ENCODE results near the gene EHD1. TPM values are rescaled to one million over a fixed set of nuclear protein-coding genes. Genes with fewer than 3 reads are reported as not detected.
"Not testable (repeated sequence)": the region's sequence is repeated elsewhere in the genome, so short reads cannot be mapped to it uniquely, and the experiment has no call there.

EHD1 gene
- total and polyA plus RNA-seq, 9 donors = 46.1 to 117 (median 87.0) TPM

DNA sequence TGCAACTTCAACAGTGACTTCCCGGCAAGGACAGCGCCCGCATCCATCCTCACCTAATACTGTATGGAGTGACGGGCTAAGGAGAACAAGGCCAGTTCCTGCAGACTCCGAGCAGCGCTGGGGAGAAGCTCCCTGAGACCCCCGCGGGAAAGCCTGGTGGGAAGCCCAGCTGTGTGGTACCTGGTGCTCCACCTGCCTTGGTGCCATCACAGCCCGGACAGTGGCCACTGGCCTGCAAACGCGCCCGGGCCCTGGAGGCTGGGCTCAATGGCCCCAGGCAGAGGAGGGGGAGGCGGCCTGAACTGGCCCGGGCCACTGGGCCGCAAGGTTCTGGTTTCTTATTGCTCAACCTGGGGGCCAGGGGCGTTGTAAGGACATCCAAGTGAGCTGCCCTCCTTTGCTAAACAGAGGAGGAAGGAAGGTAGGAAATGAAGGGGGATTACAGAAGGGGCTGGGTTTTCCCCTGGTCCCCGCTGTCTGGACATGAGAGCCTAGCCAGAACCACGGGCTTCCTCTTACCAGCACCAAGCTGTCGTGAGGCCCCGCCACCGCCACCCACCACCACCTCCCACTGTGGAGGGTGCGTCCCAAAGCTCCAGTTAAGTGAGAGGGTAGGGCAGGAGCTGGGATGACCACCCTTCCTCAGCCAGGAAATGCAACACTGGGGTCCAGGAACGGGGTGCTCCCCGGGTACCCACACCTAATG lies 25.5 kb downstream of the EHD1 start:
- WGBS (ENCODE audit: insufficient coverage) = 75% methylated on average over 14 of the region's 24 CpGs
- Histone ChIP-seq H3K27ac (ENCODE audit: low read length) (no peak overlapping the region), H3K4me1 (ENCODE audit: control insufficient read depth, insufficient read depth, low read length) (peaks cover 75% of the 10 kb centered on the region), H3K27me3 (ENCODE audit: control insufficient read depth, insufficient read depth, low read length) (no peaks in the 10 kb centered on the region), H3K9me3 (replicated peaks; ENCODE audit: control insufficient read depth, low read depth, low read length) (no peaks in the 10 kb centered on the region), H3K4me3 (ENCODE audit: low read length) (no peak overlapping the region), H3K36me3 (ENCODE audit: control insufficient read depth, insufficient read depth, low read length) (peaks cover 63% of the 10 kb centered on the region)
- no peak for DNase-seq

DNA sequence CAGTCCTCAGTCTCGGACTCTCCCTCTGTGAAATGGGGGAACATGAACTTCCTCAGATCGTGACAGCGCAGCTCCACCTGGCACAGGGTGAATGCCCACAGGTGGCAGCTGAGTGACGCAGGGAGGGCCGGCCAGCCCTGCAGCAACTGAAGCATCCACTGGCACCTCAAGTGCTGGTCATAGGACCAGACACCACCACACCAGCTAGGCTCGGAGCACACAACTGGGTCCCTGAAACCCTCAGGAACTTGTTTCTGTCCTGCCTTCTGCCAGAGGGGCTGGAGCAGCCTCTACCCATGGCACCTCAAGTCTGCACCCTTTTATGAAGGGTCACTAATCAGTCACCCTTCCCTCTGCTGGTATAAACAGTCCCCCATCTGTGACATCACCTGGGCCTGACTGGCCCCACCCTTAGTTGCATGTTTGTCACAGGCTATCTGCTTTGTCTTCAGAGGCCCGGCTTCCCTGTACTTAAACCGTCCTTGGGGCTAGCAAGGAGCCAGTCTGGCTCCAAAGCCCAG lies 26.5 kb downstream of the EHD1 start:
- Histone ChIP-seq H3K27me3 (ENCODE audit: control insufficient read depth, insufficient read depth, low read length) (no peaks in the 10 kb centered on the region), H3K4me1 (ENCODE audit: control insufficient read depth, insufficient read depth, low read length) (peaks cover 72% of the 10 kb centered on the region), H3K4me3 (ENCODE audit: low read length) (no peak overlapping the region), H3K27ac (ENCODE audit: low read length) (peak overlapping the region; percentile 21), H3K36me3 (ENCODE audit: control insufficient read depth, insufficient read depth, low read length) (peaks cover 55% of the 10 kb centered on the region), H3K9me3 (replicated peaks; ENCODE audit: control insufficient read depth, low read depth, low read length) (no peaks in the 10 kb centered on the region)
- 76% methylated on average over 8 of the region's 8 CpGs for WGBS (ENCODE audit: insufficient coverage)
- no peak for DNase-seq

DNA sequence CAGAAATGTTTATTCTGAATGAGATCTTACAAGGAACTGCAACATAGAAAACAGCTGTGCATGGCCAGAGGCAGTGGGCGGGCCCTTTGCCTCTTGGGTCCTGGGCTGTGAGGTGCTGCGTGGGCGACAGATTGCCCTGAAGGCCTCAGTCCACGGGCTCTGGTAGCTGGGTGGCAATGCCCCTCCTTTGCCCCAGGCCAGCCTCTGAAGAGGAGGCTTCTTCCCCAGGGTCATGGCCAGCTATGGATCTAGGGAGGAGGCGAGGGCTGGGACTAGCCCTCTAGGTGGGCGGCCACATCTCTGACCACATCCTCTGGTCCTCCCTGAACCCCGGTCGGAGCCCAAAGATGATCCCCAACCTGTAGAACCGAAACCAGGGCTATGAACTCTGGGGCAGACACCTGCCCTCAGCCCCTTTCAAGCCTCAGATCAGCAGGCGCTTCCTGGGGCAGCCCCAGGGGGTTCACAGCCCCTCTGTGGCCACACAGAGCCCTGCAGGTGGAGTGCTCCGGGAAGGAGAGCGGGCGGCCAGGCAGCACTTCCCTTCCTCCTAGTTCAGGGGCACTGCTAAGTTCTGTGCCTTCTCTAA lies 27.3 kb downstream of the EHD1 start:
- DNase-seq = no peak
- Histone ChIP-seq H3K27me3 (ENCODE audit: control insufficient read depth, insufficient read depth, low read length) (no peaks in the 10 kb centered on the region), H3K36me3 (ENCODE audit: control insufficient read depth, insufficient read depth, low read length) (peaks cover 47% of the 10 kb centered on the region), H3K4me3 (ENCODE audit: low read length) (no peak overlapping the region), H3K27ac (ENCODE audit: low read length) (peak overlapping the region; percentile 21), H3K4me1 (ENCODE audit: control insufficient read depth, insufficient read depth, low read length) (peaks cover 64% of the 10 kb centered on the region), H3K9me3 (replicated peaks; ENCODE audit: control insufficient read depth, low read depth, low read length) (no peaks in the 10 kb centered on the region)
- 43% methylated on average over 13 of the region's 13 CpGs for WGBS (ENCODE audit: insufficient coverage)

- WGBS (ENCODE audit: insufficient coverage) = 53% methylated on average over 8 of the region's 19 CpGs
- peaks cover 58% of the 10 kb centered on the region for H3K4me1 ChIP-seq (ENCODE audit: control insufficient read depth, insufficient read depth, low read length)
These were observed 28.6 kb downstream of the EHD1 start for GRCh38 chr11:64849598-64850356.

GRCh38 chr11:64848826-64849597 lies 29.4 kb downstream of the EHD1 start:
- Histone ChIP-seq H3K4me1 (ENCODE audit: control insufficient read depth, insufficient read depth, low read length) (peaks cover 53% of the 10 kb centered on the region), H3K27me3 (ENCODE audit: control insufficient read depth, insufficient read depth, low read length) (no peaks in the 10 kb centered on the region), H3K36me3 (ENCODE audit: control insufficient read depth, insufficient read depth, low read length) (peaks cover 28% of the 10 kb centered on the region), H3K9me3 (replicated peaks; ENCODE audit: control insufficient read depth, low read depth, low read length) (no peaks in the 10 kb centered on the region), H3K4me3 (ENCODE audit: low read length) (no peak overlapping the region), H3K27ac (ENCODE audit: low read length) (no peak overlapping the region)
- no peak for DNase-seq
- 50% methylated on average over 11 of the region's 16 CpGs for WGBS (ENCODE audit: insufficient coverage)

More at GRCh38 chr11:64849598-64850356, 28.6 kb downstream of the EHD1 start:
- Histone ChIP-seq H3K27ac (ENCODE audit: low read length) (peak overlapping the region; percentile 47), H3K27me3 (ENCODE audit: control insufficient read depth, insufficient read depth, low read length) (no peaks in the 10 kb centered on the region), H3K36me3 (ENCODE audit: control insufficient read depth, insufficient read depth, low read length) (peaks cover 36% of the 10 kb centered on the region), H3K9me3 (replicated peaks; ENCODE audit: control insufficient read depth, low read depth, low read length) (no peaks in the 10 kb centered on the region), H3K4me3 (ENCODE audit: low read length) (no peak overlapping the region)
- DNase-seq = peak; percentile 68

GRCh38 chr11:64848214-64848825 lies 30.1 kb downstream of the EHD1 start:
- Histone ChIP-seq H3K9me3 (replicated peaks; ENCODE audit: control insufficient read depth, low read depth, low read length) (no peaks in the 10 kb centered on the region), H3K27me3 (ENCODE audit: control insufficient read depth, insufficient read depth, low read length) (no peaks in the 10 kb centered on the region), H3K36me3 (ENCODE audit: control insufficient read depth, insufficient read depth, low read length) (peaks cover 21% of the 10 kb centered on the region), H3K27ac (ENCODE audit: low read length) (no peak overlapping the region), H3K4me1 (ENCODE audit: control insufficient read depth, insufficient read depth, low read length) (peaks cover 53% of the 10 kb centered on the region), H3K4me3 (ENCODE audit: low read length) (no peak overlapping the region)
- DNase-seq = no peak
- WGBS (ENCODE audit: insufficient coverage) = 72% methylated on average over 4 of the region's 6 CpGs

DNA sequence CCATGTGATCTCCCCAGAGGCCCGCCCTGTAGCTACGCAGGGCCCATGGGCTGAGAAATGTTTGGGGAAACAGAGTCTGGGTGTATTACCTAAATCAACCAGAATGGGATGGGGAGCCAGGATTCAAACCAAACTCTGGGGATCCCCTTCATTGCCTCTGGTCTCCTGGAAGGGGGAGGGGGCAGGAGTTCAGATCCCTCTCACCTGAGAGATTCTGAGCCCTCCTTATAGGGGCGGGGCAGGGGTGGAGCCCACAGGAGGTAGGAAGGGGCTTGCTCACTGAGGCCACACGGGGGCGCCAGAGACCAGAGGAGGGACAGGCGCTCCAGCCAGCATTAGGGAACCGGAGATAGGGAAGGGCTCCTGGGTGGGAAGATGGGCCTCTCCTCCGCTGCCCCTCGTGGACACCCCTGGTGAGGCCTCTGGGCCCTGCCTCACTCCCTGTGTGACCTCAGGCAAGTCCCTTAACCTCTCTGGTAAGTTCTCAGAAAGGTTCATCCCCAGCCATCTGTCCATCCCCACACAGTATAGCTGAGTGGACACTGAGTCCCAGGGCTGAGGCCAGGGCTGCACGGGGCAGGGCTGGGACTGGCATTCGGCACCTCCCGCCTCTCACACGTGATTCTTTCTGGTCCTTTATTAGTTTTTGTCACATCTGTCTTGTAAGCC lies 31.3 kb downstream of the EHD1 start:
- H3K36me3 ChIP-seq (ENCODE audit: control insufficient read depth, insufficient read depth, low read length) = peaks cover 9% of the 10 kb centered on the region
- peaks cover 53% of the 10 kb centered on the region for H3K4me1 ChIP-seq (ENCODE audit: control insufficient read depth, insufficient read depth, low read length)
- no peaks in the 10 kb centered on the region for H3K9me3 ChIP-seq (replicated peaks; ENCODE audit: control insufficient read depth, low read depth, low read length)
- H3K27ac ChIP-seq (ENCODE audit: low read length) = no peak overlapping the region
- no peak overlapping the region for H3K4me3 ChIP-seq (ENCODE audit: low read length)
- H3K27me3 ChIP-seq (ENCODE audit: control insufficient read depth, insufficient read depth, low read length) = no peaks in the 10 kb centered on the region
- DNase-seq = peak; percentile 94
- WGBS (ENCODE audit: insufficient coverage) = 8% methylated on average over 8 of the region's 13 CpGs

GRCh38 chr11:64845776-64846129 lies 32.7 kb downstream of the EHD1 start:
- H3K27me3 ChIP-seq (ENCODE audit: control insufficient read depth, insufficient read depth, low read length); H3K36me3 ChIP-seq (ENCODE audit: control insufficient read depth, insufficient read depth, low read length); DNase-seq; H3K27ac ChIP-seq (ENCODE audit: low read length); H3K9me3 ChIP-seq (replicated peaks; ENCODE audit: control insufficient read depth, low read depth, low read length); H3K4me3 ChIP-seq (ENCODE audit: low read length): not testable (repeated sequence)
- peaks cover 40% of the 10 kb centered on the region for H3K4me1 ChIP-seq (ENCODE audit: control insufficient read depth, insufficient read depth, low read length)
- 80% methylated on average over 1 of the region's 8 CpGs for WGBS (ENCODE audit: insufficient coverage)

GRCh38 chr11:64845129-64845775 lies 33.2 kb downstream of the EHD1 start:
- DNase-seq = no peak
- Histone ChIP-seq H3K27ac (ENCODE audit: low read length) (no peak overlapping the region), H3K27me3 (ENCODE audit: control insufficient read depth, insufficient read depth, low read length) (no peaks in the 10 kb centered on the region), H3K4me1 (ENCODE audit: control insufficient read depth, insufficient read depth, low read length) (peaks cover 40% of the 10 kb centered on the region), H3K36me3 (ENCODE audit: control insufficient read depth, insufficient read depth, low read length) (no peaks in the 10 kb centered on the region), H3K4me3 (ENCODE audit: low read length) (no peak overlapping the region), H3K9me3 (replicated peaks; ENCODE audit: control insufficient read depth, low read depth, low read length) (no peaks in the 10 kb centered on the region)
- WGBS (ENCODE audit: insufficient coverage) = 42% methylated on average over 4 of the region's 9 CpGs

All from muscle of leg (tissue), 11 donors.